ENCODE data around the gene REPIN1. TPM values are rescaled to one million over a fixed set of nuclear protein-coding genes. Genes with fewer than 3 reads are reported as not detected.

Gene REPIN1
- total and polyA plus RNA-seq, 9 of the 15 experiments (the other 6 are each of a cell fraction or from before 2014, with no cell fraction given) = 8.1 to 283 (median 94.3) TPM

DNA sequence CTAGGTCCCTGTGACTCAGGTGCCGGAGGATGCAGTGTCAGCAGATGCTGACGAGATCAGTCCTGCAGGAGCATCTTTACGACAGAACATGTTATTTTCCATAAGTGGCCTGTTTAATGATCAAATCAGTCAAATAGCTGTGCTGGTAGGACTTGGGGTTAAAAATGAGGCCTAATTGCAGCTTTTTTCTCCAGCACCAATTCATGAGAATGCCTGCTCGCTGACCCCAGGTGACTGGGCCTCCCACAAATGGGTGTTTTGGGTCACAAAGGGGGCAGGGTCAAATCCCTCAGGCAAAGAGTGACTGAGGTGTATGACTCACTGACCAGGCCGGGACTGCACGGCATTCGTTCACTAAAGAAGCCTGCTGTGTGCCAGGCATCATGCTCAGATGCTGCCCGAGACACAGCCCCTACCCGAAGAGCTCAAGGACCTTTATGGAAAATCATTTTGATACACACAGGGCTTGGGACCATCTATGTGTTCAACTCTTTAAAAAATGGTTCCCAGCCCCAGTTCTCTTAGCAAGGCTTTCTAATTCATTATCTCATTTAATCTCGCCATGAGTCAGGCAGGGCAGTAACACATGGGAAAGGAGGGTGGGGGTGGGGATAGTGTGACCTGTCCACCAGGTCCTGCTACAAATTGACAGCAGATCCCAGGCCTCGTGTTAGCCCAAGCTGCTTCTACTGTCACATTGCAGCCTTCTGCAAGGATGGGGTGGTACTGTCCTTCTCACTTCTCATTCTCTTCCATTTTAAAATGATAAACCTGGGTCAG, 31.6 kb downstream of the REPIN1 start (continued):
- TF ChIP-seq ETV6 (IDR thresholded peaks at IDR 0.05; ENCODE audit: borderline replicate concordance in 1 of 2, low read depth in 2 of 2, low read length in 1 of 2) (no peak), ETV6 (CRISPR knock-in tag; IDR thresholded peaks at IDR 0.05; ENCODE audit: borderline replicate concordance) (no peak), PHB2 (IDR thresholded peaks at IDR 0.05; ENCODE audit: low read depth) (no peak), POU5F1 (IDR thresholded peaks at IDR 0.05; ENCODE audit: borderline replicate concordance, low read depth, low read length, partially characterized antibody) (no peak), NCOA4 (IDR thresholded peaks at IDR 0.05; ENCODE audit: partially characterized antibody) (no peak), CEBPG (CRISPR knock-in tag; IDR thresholded peaks at IDR 0.05) (no peak), CEBPG (tag; conservative IDR thresholded peaks at IDR 0.05 in 1 of 2, IDR thresholded peaks at IDR 0.05 in 1 of 2) (no peak), PHF20 (IDR thresholded peaks at IDR 0.05; ENCODE audit: partially characterized antibody) (no peak), FUS (optimal IDR thresholded peaks at IDR 0.05; ENCODE audit: low read depth, low read length) (no peak), PRMT5 (CRISPR knock-in tag; IDR thresholded peaks at IDR 0.05) (no peak), SOX6 (IDR thresholded peaks at IDR 0.05) (peak; percentile 66), MYBL2 (IDR thresholded peaks at IDR 0.05; ENCODE audit: low read depth) (no peak), MYBL2 (CRISPR knock-in tag; IDR thresholded peaks at IDR 0.05; ENCODE audit: borderline replicate concordance) (no peak), ZNF444 (CRISPR knock-in tag; IDR thresholded peaks at IDR 0.05) (no peak), ZNF124 (CRISPR knock-in tag; IDR thresholded peaks at IDR 0.05) (no peak), GTF2E2 (tag; IDR thresholded peaks at IDR 0.05) (no peak; the same call in 1 of the 2 replicates), HOXB6 (CRISPR knock-in tag; IDR thresholded peaks at IDR 0.05; ENCODE audit: borderline replicate concordance) (no peak), SPI1 (IDR thresholded peaks at IDR 0.05; ENCODE audit: borderline replicate concordance, low read depth, low read length) (no peak)
- TF ChIP-seq, protein P1, sequence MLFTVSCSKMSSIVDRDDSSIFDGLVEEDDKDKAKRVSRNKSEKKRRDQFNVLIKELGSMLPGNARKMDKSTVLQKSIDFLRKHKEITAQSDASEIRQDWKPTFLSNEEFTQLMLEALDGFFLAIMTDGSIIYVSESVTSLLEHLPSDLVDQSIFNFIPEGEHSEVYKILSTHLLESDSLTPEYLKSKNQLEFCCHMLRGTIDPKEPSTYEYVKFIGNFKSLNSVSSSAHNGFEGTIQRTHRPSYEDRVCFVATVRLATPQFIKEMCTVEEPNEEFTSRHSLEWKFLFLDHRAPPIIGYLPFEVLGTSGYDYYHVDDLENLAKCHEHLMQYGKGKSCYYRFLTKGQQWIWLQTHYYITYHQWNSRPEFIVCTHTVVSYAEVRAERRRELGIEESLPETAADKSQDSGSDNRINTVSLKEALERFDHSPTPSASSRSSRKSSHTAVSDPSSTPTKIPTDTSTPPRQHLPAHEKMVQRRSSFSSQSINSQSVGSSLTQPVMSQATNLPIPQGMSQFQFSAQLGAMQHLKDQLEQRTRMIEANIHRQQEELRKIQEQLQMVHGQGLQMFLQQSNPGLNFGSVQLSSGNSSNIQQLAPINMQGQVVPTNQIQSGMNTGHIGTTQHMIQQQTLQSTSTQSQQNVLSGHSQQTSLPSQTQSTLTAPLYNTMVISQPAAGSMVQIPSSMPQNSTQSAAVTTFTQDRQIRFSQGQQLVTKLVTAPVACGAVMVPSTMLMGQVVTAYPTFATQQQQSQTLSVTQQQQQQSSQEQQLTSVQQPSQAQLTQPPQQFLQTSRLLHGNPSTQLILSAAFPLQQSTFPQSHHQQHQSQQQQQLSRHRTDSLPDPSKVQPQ (CRISPR knock-in tag; IDR thresholded peaks at IDR 0.05; ENCODE audit: borderline replicate concordance) = no peak
- TF ChIP-seq, protein P2, sequence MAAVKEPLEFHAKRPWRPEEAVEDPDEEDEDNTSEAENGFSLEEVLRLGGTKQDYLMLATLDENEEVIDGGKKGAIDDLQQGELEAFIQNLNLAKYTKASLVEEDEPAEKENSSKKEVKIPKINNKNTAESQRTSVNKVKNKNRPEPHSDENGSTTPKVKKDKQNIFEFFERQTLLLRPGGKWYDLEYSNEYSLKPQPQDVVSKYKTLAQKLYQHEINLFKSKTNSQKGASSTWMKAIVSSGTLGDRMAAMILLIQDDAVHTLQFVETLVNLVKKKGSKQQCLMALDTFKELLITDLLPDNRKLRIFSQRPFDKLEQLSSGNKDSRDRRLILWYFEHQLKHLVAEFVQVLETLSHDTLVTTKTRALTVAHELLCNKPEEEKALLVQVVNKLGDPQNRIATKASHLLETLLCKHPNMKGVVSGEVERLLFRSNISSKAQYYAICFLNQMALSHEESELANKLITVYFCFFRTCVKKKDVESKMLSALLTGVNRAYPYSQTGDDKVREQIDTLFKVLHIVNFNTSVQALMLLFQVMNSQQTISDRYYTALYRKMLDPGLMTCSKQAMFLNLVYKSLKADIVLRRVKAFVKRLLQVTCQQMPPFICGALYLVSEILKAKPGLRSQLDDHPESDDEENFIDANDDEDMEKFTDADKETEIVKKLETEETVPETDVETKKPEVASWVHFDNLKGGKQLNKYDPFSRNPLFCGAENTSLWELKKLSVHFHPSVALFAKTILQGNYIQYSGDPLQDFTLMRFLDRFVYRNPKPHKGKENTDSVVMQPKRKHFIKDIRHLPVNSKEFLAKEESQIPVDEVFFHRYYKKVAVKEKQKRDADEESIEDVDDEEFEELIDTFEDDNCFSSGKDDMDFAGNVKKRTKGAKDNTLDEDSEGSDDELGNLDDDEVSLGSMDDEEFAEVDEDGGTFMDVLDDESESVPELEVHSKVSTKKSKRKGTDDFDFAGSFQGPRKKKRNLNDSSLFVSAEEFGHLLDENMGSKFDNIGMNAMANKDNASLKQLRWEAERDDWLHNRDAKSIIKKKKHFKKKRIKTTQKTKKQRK (IDR thresholded peaks at IDR 0.05; ENCODE audit: borderline replicate concordance, low read depth, low read length) = no peak
- TF ChIP-seq, protein P3, sequence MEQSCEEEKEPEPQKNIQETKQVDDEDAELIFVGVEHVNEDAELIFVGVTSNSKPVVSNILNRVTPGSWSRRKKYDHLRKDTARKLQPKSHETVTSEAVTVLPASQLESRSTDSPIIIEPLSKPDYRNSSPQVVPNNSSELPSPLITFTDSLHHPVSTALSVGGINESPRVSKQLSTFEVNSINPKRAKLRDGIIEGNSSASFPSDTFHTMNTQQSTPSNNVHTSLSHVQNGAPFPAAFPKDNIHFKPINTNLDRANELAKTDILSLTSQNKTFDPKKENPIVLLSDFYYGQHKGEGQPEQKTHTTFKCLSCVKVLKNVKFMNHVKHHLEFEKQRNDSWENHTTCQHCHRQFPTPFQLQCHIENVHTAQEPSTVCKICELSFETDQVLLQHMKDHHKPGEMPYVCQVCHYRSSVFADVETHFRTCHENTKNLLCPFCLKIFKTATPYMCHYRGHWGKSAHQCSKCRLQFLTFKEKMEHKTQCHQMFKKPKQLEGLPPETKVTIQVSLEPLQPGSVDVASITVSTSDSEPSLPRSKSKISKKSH (CRISPR knock-in tag; IDR thresholded peaks at IDR 0.05) = no peak

Data from K562 (cell line).